Karpas-422 (cell line): ENCODE results near the gene DAZAP1. TPM values are rescaled to one million over a fixed set of nuclear protein-coding genes. Genes with fewer than 3 reads are reported as not detected.
"Not testable (repeated sequence)": the region's sequence is repeated elsewhere in the genome, so short reads cannot be mapped to it uniquely, and the experiment has no call there.

Experiments used
- DNase-seq: peaks from one replicate; pipeline ENCODE4 v3.0.0-alpha.2; 2015
- H2AFZ ChIP-seq: fragments of 200-600 bp; sonication (generic); 2 replicates; pipeline ENCODE4 v1.6.1; 2014; ENCODE audit warnings: antibody characterized with exemption, low read length, mixed read lengths
- H3K27ac ChIP-seq: fragments of 200-600 bp; sonication (generic); 2 replicates; pipeline ENCODE4 v1.5.1; 2014; ENCODE audit warnings: mild to moderate bottlenecking, low read length, moderate library complexity
- H3K27me3 ChIP-seq: fragments of 200-600 bp; sonication (generic); 2 replicates; pipeline ENCODE4 v1.6.1; 2014; ENCODE audit warnings: low read length, mixed read lengths
- H3K36me3 ChIP-seq: fragments of 200-600 bp; sonication (generic); 2 replicates; pipeline ENCODE4 v1.6.1; 2014; ENCODE audit warnings: low read length, mixed read lengths; ENCODE audit not compliant: insufficient read depth
- H3K4me1 ChIP-seq: fragments of 200-600 bp; sonication (generic); 2 replicates; pipeline ENCODE4 v1.6.1; 2014; ENCODE audit warnings: mild to moderate bottlenecking, low read length, mixed read lengths
- H3K4me2 ChIP-seq: fragments of 200-600 bp; sonication (generic); 2 replicates; pipeline ENCODE4 v1.6.1; 2014; ENCODE audit warnings: low read length, low read depth, mild to moderate bottlenecking; ENCODE audit not compliant: poor library complexity, severe bottlenecking
- H3K4me3 ChIP-seq: fragments of 200-600 bp; sonication (generic); 2 replicates; pipeline ENCODE4 v1.5.1; 2014; ENCODE audit warnings: mild to moderate bottlenecking, antibody characterized with exemption, low read length, mixed read lengths
- H3K79me2 ChIP-seq: fragments of 200-600 bp; sonication (generic); 2 replicates; pipeline ENCODE4 v1.6.1; 2014; ENCODE audit warnings: mild to moderate bottlenecking, low read length, mixed read lengths
- H3K9ac ChIP-seq: fragments of 200-600 bp; sonication (generic); 2 replicates; pipeline ENCODE4 v1.6.0; 2014; ENCODE audit warnings: low read length
- H3K9me2 ChIP-seq: fragments of 200-600 bp; sonication (generic), shearing (Covaris generic); replicated peaks from 2 replicates; pipeline ENCODE4 v1.6.0; 2014; ENCODE audit warnings: mild to moderate bottlenecking, low read length, moderate library complexity; ENCODE audit not compliant: insufficient read depth
- H3K9me3 ChIP-seq: fragments of 300-700, 200-600 bp; sonication (generic); 2 replicates; pipeline ENCODE4 v1.6.1; 2014; ENCODE audit warnings: low read length, mixed read lengths
- H4K20me1 ChIP-seq: fragments of 200-600 bp; sonication (generic); 2 replicates; pipeline ENCODE4 v1.6.1; 2014; ENCODE audit warnings: mild to moderate bottlenecking, antibody characterized with exemption, low read length, low read depth; ENCODE audit not compliant: insufficient read depth
- total RNA-seq: library from RNA; depleted of rRNA; stranded (reverse); fragments of >200 nt; shearing (Covaris generic); gene quantifications from 2 replicates; pipeline ENCODE4 v1.2.3, GENCODE V29; 2014; ENCODE audit warnings: low replicate concordance

DAZAP1 gene
- total RNA-seq, 1 experiment from 2014 or later: 110 TPM

DNA sequence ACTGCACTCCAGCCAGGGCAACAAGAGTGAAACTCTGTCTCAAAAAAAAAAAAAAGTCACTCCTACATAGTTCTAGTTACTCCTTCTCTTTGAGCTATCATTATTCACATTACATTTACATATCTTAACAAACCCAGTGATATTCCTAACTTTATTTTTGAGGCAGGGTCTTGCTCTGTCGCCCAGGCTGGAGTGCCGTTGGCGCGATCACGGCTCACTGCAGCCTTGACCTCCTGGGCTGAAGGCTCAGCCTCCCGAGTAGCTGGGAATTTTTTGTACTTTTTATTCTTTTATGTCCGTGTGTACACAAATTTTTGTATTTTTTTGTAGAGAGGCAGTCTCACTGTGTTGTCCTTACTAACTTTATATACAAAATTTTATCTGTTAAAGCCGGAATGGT, 30.2 kb downstream of the DAZAP1 start:
- Histone ChIP-seq H3K9ac (peak overlapping the region; percentile 69), H3K36me3 (peaks cover 32% of the 10 kb centered on the region), H3K27ac (peak overlapping the region; percentile 71), H3K4me2 (peak overlapping the region; percentile 66), H2AFZ (peak overlapping the region; percentile 81; the same call in 1 of the 2 replicates), H3K9me2 (no peaks in the 10 kb centered on the region), H3K4me3 (peak overlapping the region; percentile 99), H3K9me3 (no peaks in the 10 kb centered on the region), H3K79me2 (peaks cover 18% of the 10 kb centered on the region), H3K4me1 (peaks cover 25% of the 10 kb centered on the region), H4K20me1 (peaks cover 34% of the 10 kb centered on the region), H3K27me3 (no peaks in the 10 kb centered on the region)
- no peak for DNase-seq

- Histone ChIP-seq H3K4me1 (peaks cover 25% of the 10 kb centered on the region), H3K9me3 (no peaks in the 10 kb centered on the region), H3K4me2 (peak within 1 kb of the TSS; percentile 99), H2AFZ (peak within 1 kb of the TSS; percentile 81; the same call in 1 of the 2 replicates), H4K20me1 (peaks cover 36% of the 10 kb centered on the region), H3K9ac (peak within 1 kb of the TSS; percentile 99), H3K4me3 (peak within 1 kb of the TSS; percentile 99), H3K9me2 (no peaks in the 10 kb centered on the region), H3K36me3 (peaks cover 32% of the 10 kb centered on the region), H3K79me2 (peaks cover 18% of the 10 kb centered on the region), H3K27me3 (no peaks in the 10 kb centered on the region), H3K27ac (peak within 1 kb of the TSS; percentile 91)
- peak; percentile 98 for DNase-seq
These were observed 30.9 kb downstream of the DAZAP1 start, which contains the start of gene RPS15 for GRCh38 chr19:1438035-1438932. Gene RPS15 (plus strand): TSS chr19:1438396. CDS start chr19:1438426, 30 bp downstream.

DNA sequence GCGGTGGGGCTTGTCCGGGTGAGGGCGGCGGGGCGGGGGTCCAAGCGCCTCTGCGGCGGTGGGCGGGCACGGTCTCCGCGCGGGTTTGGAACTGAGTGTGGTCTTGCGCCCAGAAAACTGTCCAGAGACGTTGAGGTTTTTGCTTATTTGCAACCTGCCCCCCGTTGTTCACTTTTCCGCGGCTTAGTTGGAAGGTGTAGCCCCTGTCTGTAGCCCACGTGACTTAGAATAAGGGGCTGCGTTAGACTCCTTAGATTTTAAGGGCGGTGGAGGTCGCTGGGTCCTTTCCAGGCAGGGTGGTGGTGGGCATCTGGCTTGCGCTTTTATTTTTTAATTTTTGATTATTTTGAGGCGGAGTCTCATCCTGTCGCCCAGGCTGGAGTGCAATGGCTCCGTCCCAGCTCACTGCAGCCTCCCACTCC, 31.6 kb downstream of the DAZAP1 start:
- H3K4me1 ChIP-seq: peaks cover 28% of the 10 kb centered on the region
- no peaks in the 10 kb centered on the region for H3K9me3 ChIP-seq
- H3K27ac ChIP-seq: peak overlapping the region; percentile 91
- peak overlapping the region; percentile 99 for H3K9ac ChIP-seq
- H3K27me3 ChIP-seq: no peaks in the 10 kb centered on the region
- peaks cover 18% of the 10 kb centered on the region for H3K79me2 ChIP-seq
- peak overlapping the region; percentile 99 for H3K4me3 ChIP-seq
- peaks cover 32% of the 10 kb centered on the region for H3K36me3 ChIP-seq
- no peak for DNase-seq
- H2AFZ ChIP-seq: no peak overlapping the region
- H3K4me2 ChIP-seq: peak overlapping the region; percentile 99
- H3K9me2 ChIP-seq: no peaks in the 10 kb centered on the region
- peaks cover 36% of the 10 kb centered on the region for H4K20me1 ChIP-seq

DNA sequence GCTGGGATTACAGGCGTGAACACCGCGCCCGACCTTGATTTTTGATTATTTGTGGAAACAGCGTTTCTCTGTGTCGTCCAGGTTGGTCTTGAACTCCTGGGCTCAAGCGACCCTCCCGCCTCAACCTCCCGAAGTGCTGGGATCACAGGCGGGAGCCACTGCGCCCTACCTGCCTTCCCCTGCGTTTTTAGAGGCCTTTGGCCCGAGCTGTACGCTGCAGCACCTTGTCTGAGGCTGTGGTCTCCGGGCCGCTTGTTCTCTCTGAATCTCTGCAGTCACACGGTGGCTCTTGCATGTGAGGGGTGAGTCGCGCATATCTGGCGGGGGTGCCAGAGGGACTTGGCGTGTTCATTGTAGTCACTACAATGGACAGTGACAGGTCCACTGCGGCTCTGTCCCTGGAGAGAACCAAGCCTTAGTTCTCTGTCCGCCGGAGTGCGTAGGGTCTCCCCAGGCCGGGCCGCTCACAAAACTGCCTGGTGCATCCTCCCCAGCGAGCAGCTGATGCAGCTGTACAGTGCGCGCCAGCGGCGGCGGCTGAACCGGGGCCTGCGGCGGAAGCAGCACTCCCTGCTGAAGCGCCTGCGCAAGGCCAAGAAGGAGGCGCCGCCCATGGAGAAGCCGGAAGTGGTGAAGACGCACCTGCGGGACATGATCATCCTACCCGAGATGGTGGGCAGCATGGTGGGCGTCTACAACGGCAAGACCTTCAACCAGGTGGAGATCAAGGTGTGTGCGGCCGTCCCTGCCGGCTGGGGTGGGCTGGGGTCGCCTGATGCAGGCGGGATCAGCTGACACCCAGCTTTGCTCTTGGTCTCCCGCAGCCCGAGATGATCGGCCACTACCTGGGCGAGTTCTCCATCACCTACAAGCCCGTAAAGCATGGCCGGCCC, 32.4 kb downstream of the DAZAP1 start:
- not testable (repeated sequence) for DNase-seq, H3K27me3 ChIP-seq, H3K9me3 ChIP-seq, H2AFZ ChIP-seq, H3K9me2 ChIP-seq
- peak overlapping the region; percentile 99 for H3K4me3 ChIP-seq
- H3K36me3 ChIP-seq: peaks cover 32% of the 10 kb centered on the region
- peak overlapping the region; percentile 99 for H3K9ac ChIP-seq
- peak overlapping the region; percentile 91 for H3K27ac ChIP-seq
- H3K4me1 ChIP-seq: peaks cover 35% of the 10 kb centered on the region
- H4K20me1 ChIP-seq: peaks cover 36% of the 10 kb centered on the region
- peak overlapping the region; percentile 99 for H3K4me2 ChIP-seq
- peaks cover 18% of the 10 kb centered on the region for H3K79me2 ChIP-seq

GRCh38 chr19:1440418-1440801, 33.0 kb downstream of the DAZAP1 start:
- DNase-seq: no peak
- peaks cover 18% of the 10 kb centered on the region for H3K79me2 ChIP-seq
- H2AFZ ChIP-seq: no peak overlapping the region
- H3K4me3 ChIP-seq: no peak overlapping the region
- no peak overlapping the region for H3K4me2 ChIP-seq
- H3K9ac ChIP-seq: 0 out of 2 replicates have a peak overlapping the region, but pooled peaks have one; percentile 17
- peaks cover 38% of the 10 kb centered on the region for H3K4me1 ChIP-seq
- no peaks in the 10 kb centered on the region for H3K9me2 ChIP-seq
- peaks cover 36% of the 10 kb centered on the region for H4K20me1 ChIP-seq
- no peaks in the 10 kb centered on the region for H3K27me3 ChIP-seq
- H3K9me3 ChIP-seq: no peaks in the 10 kb centered on the region
- H3K36me3 ChIP-seq: peaks cover 32% of the 10 kb centered on the region
- no peak overlapping the region for H3K27ac ChIP-seq

- Histone ChIP-seq H3K4me2 (no peak overlapping the region), H3K79me2 (peaks cover 18% of the 10 kb centered on the region), H3K4me1 (peaks cover 38% of the 10 kb centered on the region), H3K27ac (no peak overlapping the region), H3K4me3 (no peak overlapping the region), H4K20me1 (peaks cover 36% of the 10 kb centered on the region), H3K36me3 (peaks cover 32% of the 10 kb centered on the region), H2AFZ (no peak overlapping the region), H3K9me3 (no peaks in the 10 kb centered on the region), H3K27me3 (no peaks in the 10 kb centered on the region), H3K9me2 (no peaks in the 10 kb centered on the region), H3K9ac (no peak overlapping the region)
- DNase-seq: no peak
These were observed 33.6 kb downstream of the DAZAP1 start for GRCh38 chr19:1441022-1441426.

GRCh38 chr19:1441677-1442438, 34.5 kb downstream of the DAZAP1 start:
- no peak overlapping the region for H3K4me2 ChIP-seq
- DNase-seq: no peak
- H3K4me3 ChIP-seq: no peak overlapping the region
- peaks cover 34% of the 10 kb centered on the region for H3K4me1 ChIP-seq
- no peak overlapping the region for H3K27ac ChIP-seq
- H2AFZ ChIP-seq: no peak overlapping the region
- H3K9me2 ChIP-seq: no peaks in the 10 kb centered on the region
- H3K9ac ChIP-seq: no peak overlapping the region
- no peaks in the 10 kb centered on the region for H3K27me3 ChIP-seq
- H3K79me2 ChIP-seq: peaks cover 18% of the 10 kb centered on the region
- peaks cover 32% of the 10 kb centered on the region for H3K36me3 ChIP-seq
- peaks cover 36% of the 10 kb centered on the region for H4K20me1 ChIP-seq
- no peaks in the 10 kb centered on the region for H3K9me3 ChIP-seq
